ENCODE results near the gene AOC2.
"Not testable (repeated sequence)": the region's sequence is repeated elsewhere in the genome, so short reads cannot be mapped to it uniquely, and the experiment has no call there.

AOC2 gene

DNA sequence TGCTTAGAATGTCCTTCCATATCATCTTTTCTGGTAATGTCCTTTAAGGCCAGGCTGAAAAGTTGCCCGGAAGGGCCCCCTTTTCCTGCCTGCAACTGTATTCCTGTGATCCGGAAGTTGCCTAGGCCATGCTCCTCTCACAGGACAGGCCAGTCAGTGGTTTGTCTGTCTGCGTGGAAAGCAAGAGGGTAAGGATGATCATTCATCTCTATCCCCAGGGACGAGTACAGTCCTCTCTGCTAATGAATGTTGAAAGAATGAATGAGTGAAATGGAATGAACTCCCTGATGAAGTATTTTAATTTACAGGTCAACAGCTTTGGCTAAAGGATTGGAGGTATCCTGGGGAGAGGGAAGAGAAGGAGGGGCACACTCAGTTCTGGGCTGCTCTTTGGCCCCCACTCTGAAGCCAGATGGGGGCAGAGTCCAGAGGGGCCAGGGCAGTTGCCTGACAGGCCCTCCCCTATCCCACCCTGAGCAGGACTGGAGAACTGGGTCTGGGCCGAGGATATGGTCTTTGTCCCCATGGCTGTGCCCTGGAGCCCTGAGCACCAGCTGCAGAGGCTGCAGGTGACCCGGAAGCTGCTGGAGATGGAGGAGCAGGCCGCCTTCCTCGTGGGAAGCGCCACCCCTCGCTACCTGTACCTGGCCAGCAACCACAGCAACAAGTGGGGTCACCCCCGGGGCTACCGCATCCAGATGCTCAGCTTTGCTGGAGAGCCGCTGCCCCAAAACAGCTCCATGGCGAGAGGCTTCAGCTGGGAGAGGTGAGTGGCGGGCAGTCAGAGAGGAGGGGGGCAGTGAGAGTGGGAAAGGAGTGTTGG, 9.8 kb downstream of the AOC2 start:
- DNase-seq (ENCODE audit: low read depth in 3 of 3), result no peak

- DNase-seq (ENCODE audit: low read depth in 3 of 3), result no peak
Measured at GRCh38 chr17:42855048-42855596, 10.7 kb downstream of the AOC2 start.

- DNase-seq (ENCODE audit: low read depth in 3 of 3), result not testable (repeated sequence)
Measured at GRCh38 chr17:42856093-42856492, 11.7 kb downstream of the AOC2 start.

DNA sequence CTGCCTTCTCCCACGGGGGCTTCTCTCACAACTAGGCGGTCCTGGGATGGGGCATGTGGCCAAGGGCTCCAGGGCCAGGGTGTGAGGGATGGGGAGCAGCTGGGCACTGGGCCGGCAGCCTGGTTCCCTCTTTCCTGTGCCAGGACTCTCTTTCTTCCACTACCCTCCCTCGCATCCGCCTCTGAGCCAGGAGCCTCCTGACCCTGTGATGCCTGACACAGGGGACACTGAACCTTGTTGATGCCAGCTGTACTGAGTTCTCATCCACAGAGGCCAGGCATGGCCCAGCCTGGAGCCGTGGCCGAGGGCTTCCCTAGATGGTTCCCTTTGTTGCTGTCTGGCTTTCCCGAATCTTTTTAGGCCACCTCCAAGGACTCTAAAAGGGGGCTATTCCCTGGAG, 12.1 kb downstream of the AOC2 start:
- not testable (repeated sequence) for DNase-seq (ENCODE audit: low read depth in 3 of 3)

- no peak for DNase-seq (ENCODE audit: low read depth in 3 of 3)
Measured at GRCh38 chr17:42857389-42857788, 13.0 kb downstream of the AOC2 start.

- no peak for DNase-seq (ENCODE audit: low read depth in 3 of 3)
Measured at GRCh38 chr17:42865638-42866094, 21.3 kb downstream of the AOC2 start.

DNA sequence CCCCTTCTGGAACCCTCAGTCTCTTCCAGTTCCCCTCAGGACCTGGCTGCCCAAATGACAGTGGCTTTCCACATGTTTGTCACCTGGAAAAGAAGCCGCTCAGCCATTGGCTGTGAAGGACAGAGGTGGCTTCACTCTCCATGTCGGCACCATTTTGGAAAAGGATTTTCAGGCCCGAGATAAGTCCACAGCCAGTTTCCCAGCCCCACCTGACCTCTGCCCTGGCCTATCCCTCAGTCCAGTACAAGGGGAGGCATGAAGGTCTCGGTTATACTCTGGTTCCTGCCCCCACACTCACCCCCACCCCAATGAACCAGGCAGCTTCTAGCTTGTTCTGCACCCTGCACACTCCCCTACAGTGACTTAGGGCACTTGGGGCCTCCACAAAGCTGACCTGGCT, 21.8 kb downstream of the AOC2 start:
- no peak for DNase-seq (ENCODE audit: low read depth in 3 of 3)

- no peak for DNase-seq (ENCODE audit: low read depth in 3 of 3)
Measured at GRCh38 chr17:42866631-42867575, 22.5 kb downstream of the AOC2 start.

- DNase-seq (ENCODE audit: low read depth in 3 of 3), result not testable (repeated sequence)
Measured at GRCh38 chr17:42867694-42868261, 23.4 kb downstream of the AOC2 start.

DNA sequence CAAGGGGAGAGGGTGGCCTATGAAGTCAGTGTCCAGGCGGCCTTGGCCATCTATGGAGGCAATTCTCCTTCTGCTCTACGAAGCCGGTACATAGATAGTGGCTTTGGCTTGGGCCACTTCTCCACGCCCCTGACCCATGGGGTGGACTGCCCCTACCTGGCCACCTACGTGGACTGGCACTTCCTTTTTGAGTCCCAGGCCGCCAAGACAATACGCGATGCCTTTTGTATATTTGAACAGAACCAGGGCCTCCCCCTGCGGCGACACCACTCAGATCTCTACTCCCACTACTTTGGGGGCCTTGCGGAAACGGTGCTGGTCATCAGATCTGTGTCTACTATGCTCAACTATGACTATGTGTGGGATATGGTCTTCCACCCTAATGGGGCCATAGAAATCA, 24.0 kb downstream of the AOC2 start:
- DNase-seq (ENCODE audit: low read depth in 3 of 3), result no peak

DNA sequence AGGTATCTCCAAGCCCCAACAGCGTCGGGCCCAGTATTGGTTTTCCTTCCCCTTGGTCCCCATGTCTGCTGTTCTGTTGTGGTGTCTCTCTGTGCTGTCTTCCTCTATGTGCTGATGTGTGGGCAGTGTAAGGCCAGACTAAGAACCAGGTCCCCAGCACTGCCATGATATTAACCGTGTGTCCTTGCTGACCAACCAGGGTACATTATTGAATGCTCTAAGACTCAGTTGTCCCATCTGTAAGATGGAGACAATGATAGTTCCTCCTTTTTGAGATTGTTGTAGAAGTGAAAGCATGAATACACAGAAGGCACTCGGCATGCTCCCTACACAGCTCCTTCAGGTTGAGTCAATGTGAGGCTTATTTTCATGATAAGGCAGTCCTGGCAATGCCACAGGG, 27.3 kb downstream of the AOC2 start:
- no peak for DNase-seq (ENCODE audit: low read depth in 3 of 3)

GRCh38 chr17:42872251-42872965, 28.0 kb downstream of the AOC2 start:
- no peak for DNase-seq (ENCODE audit: low read depth in 3 of 3)

- no peak for DNase-seq (ENCODE audit: low read depth in 3 of 3)
Measured at GRCh38 chr17:42873315-42873714, 28.9 kb downstream of the AOC2 start.

DNA sequence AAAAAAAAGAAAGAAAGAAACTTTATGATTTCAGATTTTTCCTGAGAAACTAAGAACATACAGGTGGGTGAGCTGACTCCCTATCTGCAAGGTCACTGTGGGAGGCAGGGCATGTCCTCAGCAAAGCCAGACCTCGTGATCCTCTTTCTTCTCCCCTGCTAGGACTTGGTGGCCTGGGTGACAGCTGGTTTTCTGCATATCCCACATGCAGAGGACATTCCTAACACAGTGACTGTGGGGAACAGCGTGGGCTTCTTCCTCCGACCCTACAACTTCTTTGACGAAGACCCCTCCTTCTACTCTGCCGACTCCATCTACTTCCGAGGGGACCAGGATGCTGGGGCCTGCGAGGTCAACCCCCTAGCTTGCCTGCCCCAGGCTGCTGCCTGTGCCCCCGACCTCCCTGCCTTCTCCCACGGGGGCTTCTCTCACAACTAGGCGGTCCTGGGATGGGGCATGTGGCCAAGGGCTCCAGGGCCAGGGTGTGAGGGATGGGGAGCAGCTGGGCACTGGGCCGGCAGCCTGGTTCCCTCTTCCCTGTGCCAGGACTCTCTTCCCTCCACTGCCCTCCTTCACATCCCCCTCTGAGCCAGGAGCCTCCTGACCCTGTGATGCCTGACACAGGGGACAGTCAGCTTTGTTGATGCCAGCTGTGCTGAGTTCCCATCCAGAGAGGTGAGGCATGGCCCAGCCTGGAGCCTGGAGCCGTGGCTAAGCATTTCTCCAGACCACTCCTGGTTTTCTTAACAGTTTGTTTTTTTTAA, 29.7 kb downstream of the AOC2 start:
- DNase-seq (ENCODE audit: low read depth in 3 of 3), result not testable (repeated sequence)

DNA sequence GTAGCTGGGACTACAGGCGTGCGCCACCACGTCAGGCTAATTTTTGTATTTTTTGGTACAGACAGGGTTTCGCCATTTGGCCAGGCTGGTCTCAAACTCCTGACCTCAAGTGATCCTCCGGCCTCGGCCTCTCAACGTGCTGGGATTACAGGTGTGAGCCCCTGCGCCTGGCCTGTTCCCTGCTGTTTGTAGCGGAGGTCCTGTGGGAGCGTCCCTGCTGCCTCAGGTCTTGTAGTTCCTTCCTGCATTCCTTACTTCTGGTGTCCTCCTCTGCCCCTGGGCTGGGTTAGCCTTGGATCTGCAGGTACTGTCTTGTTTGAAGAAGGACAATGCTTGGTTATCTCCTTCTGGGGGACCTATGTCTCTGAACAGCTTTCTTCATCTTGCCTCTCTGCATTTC, 32.7 kb downstream of the AOC2 start:
- DNase-seq (ENCODE audit: low read depth in 3 of 3), result no peak

DNA sequence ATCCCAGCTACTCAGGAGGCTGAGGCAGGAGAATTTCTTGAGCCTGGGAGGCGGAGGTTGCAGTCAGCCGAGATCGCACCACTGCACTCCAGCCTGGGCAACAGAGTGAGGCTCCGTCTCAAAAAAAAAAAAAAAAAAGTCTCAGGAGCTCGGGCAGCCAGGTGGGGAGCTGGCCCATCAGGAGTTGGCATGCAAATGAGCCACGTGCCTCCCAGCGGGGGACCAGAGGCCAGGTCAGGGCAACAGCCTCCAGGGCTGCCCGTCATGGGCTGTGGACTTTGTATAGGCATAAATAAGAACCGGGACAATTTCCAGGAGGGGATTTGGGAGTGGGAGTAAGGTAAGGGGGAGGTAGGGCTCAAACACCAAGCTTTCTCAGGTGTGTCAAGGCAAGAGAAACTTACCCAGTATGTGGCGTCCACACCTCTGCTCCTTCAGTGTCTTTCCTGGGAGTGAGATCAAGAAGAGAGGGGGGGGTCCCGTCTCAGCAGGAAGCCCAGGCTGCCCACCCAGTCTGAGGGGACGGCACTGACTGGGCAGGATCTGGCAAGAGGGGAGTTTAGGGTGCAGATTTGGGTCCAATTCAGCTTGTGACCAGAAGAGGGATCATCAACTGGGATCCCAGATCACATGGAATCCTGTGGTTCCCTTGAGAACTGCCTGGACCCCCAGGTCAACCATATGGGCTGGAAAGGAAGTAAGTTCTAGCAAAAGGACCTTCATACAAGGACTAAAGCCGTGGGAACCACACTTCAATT, 33.9 kb downstream of the AOC2 start:
- no peak for DNase-seq (ENCODE audit: low read depth in 3 of 3)

DNA sequence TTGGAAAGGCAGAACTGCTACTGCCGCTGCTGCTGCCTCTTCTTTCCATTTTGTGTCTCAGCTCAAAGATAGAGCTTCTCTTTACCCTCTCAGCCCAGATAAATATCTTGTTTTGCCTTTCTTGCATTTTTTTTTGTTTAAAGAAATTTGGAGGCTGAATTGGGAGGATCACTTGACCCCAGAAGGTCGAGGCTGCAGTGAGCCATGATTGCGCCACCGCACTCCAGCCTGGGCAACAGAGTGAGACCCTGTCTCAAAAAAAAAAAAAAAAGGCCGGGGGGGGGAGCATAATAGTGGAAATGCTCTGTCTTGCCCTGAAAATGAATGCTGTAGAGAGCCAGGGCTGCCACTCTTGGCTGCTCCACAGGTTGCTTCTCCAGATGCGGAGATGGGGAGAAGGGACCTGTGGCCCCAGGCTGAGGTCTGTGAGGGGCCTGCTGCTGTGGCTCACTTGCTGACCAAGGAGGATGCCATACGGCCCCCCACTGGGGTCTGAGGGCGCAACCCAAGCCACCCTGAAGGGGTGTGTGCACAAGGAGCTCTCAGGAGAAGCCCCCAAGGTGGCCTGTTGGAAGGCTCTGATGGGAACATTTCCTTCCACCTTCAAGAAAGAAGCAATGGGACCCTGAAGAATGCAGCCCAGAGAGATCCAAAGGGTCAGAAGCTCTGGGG, 34.7 kb downstream of the AOC2 start:
- DNase-seq (ENCODE audit: low read depth in 3 of 3), result no peak

GRCh38 chr17:42879596-42879985, 35.2 kb downstream of the AOC2 start:
- DNase-seq (ENCODE audit: low read depth in 3 of 3), result no peak

GRCh38 chr17:42880776-42881310, 36.5 kb downstream of the AOC2 start:
- no peak for DNase-seq (ENCODE audit: low read depth in 3 of 3)

Data from stimulated activated CD4-positive, alpha-beta T cell treated with anti-CD3 and anti-CD28 coated beads, TNF-alpha, amount 100 ng/mL, for 48 hours (primary cell).